HG03442 (cell line): ENCODE measurements around the gene MAP3K1.

Experiments
- ATAC-seq: cut with Tn5 transposase; IDR thresholded peaks from one replicate; pipeline ENCODE4 v1.9.1; 2021; ENCODE audit warnings: mild to moderate bottlenecking, moderate library complexity; ENCODE audit not compliant: unreplicated experiment

MAP3K1 gene

GRCh38 chr5:56845277-56845676, 29.9 kb downstream of the MAP3K1 start:
- ATAC-seq, result no peak

- no peak for ATAC-seq
Observed at GRCh38 chr5:56845904-56846480, 30.6 kb downstream of the MAP3K1 start.

- no peak for ATAC-seq
Observed at GRCh38 chr5:56848206-56848605, 32.9 kb downstream of the MAP3K1 start.

- no peak for ATAC-seq
Observed at GRCh38 chr5:56849671-56850070, 34.3 kb downstream of the MAP3K1 start.

DNA sequence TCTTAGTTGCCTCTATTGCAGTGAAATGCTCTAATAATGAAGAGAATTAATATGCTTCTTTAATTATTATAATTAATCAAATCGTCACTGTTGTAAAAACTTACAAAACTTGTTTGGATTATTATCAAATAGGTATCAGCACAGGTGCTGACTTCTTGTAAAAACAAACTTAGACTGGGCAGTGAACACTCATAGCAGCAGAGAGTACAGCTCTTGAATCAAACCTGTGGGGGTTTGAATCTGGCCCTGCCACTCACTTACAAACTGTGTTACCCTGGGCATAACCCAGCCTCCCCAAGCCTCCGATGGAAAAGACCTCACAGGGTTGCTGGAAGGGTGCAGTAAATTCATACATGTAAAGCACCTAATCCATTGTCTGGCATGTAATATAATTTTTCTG, 35.1 kb downstream of the MAP3K1 start:
- no peak for ATAC-seq

- ATAC-seq, result no peak
Observed at GRCh38 chr5:56851258-56851941, 36.1 kb downstream of the MAP3K1 start.

DNA sequence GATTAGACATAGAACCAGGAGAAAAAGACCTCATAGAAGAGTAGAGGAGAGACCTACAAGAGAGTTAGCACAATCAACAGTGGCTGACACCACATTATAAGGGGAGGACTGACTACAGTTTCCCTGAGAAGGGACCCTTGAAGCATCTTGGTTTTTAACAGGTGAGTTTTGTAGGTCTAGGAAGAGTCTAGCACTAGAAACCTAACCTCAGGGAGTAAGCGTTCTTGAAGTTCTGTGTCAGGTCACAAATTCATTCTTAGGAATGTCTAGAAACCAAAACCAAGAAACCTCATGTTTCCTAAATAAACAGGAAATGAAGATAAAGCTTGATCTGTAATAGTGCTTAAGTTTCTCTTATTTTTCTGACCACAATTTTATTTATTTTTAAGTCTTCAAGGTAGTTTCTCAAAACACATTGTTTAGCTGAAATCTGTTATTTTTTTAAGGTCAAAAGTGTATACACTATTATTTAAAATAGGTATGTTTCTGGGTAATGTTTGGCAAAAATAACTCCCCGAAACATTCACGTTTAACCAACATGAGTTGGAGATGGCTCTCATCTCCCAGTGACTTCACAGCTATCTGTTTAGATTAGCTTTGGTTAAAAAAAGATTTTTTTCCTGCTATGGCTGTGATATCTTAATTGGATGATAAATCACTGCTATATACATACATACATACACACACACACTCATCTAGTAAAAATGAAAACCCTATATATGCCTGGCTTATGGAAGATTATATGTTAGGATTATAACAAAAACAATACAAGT, 37.1 kb downstream of the MAP3K1 start:
- ATAC-seq, result no peak

- no peak for ATAC-seq
Observed at GRCh38 chr5:56853698-56854097, 38.3 kb downstream of the MAP3K1 start.

DNA sequence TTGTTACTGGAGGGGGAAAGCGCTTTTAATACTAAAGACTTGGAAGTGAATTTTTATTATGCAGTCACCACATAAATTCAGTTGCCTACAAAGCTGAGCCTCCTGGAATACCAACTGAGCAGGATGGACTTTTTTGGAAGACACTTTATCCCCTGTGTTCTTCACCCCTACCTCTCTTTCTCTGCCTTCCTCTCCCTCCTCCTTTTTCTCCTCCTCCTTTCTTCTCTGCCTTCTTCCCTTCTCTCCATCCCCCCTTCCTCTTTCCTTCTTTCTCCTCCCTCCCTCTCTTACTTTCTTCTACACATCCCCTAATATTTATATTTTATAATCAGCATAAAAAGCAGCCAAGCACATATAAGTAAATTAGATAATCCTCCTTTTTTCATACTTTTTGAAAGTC, 39.6 kb downstream of the MAP3K1 start:
- ATAC-seq, result no peak

- ATAC-seq, result no peak
Observed at GRCh38 chr5:56856541-56857178, 41.3 kb downstream of the MAP3K1 start.

- ATAC-seq, result no peak
Observed at GRCh38 chr5:56858777-56859442, 43.6 kb downstream of the MAP3K1 start.

DNA sequence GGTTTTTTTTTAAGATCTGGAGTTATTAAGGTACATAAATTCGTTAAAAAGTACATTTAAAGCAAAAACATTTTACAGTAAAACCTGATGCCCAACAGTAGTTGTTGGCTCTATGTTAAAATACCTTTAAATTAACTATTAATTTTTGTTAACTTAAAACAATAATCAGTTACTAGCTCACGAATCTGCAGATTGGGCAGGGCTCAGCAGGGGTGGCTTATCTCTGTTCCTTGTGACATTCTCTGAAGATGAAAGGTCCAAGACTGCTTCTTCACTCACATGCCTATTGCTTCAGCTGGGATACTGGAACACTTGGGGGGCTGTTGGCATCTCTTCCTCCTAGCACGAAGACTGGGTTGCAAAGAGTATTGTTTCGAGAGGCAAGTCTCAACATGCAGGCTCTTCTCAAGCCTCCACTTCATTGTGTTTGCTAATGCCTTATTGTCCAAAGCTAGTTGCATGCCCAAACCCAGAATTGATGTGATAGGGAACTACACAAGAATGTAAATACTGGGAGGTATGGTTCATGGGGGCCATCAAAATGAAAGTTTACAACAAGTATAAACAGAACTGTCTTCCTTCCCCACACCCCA, 46.6 kb downstream of the MAP3K1 start:
- ATAC-seq, result no peak

GRCh38 chr5:56862909-56863308, 47.6 kb downstream of the MAP3K1 start:
- ATAC-seq, result no peak

DNA sequence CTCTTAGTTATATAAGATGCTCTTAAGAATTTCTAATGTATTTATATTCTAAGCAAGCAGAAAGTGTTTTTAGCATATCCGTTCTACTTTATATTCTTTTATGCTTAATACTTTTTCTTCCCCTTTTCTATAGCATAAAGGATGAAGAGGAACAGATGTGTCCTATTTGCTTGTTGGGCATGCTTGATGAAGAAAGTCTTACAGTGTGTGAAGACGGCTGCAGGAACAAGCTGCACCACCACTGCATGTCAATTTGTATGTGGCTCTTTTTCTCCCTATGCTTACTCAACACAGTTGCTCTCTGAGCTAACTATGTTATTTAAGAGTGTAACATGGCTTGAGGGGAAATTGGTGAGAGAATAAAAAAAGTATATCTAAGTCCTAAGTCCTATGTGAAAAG, 56.4 kb downstream of the MAP3K1 start:
- ATAC-seq, result no peak

DNA sequence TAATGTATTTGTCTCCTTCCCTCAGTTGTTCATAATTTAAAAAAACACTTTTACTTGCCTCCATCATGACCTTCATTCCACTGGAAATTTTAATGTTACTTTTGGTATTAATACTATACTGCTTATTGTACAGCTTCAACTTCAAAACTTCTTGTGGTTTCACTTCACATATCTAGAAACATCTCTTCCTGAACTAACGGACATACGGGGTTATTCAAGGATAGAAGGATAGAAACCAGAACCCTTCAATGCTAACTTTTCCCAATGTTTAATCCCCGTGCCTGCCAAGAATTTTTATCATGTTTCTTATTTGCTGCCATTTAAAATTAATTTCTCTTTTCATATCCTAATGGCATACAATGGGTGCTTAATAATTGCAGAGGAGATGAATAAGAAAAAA, 57.7 kb downstream of the MAP3K1 start:
- no peak for ATAC-seq

DNA sequence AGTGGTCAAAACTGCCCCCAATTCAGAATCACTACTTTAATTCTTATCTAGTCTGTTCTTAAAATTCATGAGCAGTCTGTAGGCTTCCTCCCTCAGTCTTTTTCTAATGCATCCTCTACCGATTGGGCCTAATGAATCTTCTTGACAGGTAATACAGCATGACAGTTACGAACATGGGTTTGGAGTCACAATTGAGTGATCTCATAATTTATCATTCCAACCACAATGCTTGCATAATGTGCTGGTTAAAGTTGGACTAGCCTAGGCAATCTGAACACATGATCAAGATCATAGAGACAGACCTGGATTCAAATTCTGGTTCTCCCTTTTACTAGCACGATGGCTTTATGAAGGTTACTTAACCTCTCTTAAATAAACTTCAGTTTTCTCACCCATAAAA, 61.0 kb downstream of the MAP3K1 start:
- ATAC-seq, result no peak

DNA sequence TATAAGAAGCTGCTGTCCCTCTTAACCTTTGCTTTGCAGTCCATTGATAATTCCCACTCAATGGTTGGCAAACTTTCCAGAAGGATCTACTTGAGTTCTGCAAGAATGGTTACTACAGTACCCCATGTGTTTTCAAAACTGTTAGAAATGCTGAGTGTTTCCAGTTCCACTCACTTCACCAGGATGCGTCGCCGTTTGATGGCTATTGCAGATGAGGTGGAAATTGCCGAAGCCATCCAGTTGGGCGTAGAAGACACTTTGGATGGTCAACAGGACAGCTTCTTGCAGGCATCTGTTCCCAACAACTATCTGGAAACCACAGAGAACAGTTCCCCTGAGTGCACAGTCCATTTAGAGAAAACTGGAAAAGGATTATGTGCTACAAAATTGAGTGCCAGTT, 66.2 kb downstream of the MAP3K1 start:
- no peak for ATAC-seq

DNA sequence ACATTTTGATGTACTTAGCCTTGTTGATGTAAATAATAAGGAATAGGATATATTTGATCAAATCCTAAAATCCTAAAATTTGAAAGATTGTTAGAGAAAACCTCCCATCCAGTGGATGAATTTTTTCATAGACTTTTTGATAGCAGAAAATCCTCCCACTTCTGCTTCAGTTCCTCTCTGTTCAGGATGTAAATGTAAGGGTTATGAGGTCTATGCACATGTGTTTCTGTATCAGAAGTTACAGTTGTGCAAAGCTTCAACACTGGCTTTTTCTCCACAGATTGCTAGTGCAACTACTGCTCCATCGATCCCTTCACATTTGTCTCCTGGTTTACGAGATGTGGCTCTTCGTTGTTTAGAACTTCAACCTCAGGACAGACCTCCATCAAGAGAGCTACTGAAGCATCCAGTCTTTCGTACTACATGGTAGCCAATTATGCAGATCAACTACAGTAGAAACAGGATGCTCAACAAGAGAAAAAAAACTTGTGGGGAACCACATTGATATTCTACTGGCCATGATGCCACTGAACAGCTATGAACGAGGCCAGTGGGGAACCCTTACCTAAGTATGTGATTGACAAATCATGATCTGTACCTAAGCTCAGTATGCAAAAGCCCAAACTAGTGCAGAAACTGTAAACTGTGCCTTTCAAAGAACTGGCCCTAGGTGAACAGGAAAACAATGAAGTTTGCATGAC, 78.1 kb downstream of the MAP3K1 start:
- ATAC-seq, result no peak

DNA sequence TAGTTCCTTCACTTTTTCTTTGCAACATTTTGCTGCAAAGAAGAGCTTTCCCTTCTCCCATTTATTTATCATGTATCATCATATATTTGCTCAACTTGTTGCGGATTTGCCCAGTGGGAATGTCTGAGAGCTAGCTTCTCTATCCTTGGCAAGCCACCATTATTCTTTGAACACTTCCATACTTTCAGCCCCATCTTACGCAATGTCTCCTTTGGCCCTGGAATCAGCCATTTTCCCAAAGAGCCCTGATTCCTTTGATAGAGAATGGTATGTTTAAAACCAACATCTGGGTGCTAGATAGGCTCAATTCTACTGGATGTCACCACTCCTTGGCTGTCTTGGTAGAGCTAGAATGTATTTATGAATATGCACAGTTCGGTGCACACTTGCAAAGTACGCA, 81.4 kb downstream of the MAP3K1 start:
- ATAC-seq, result no peak

GRCh38 chr5:56898213-56898612, 82.9 kb downstream of the MAP3K1 start:
- no peak for ATAC-seq
